GM21619 (cell line): ENCODE data around the gene BARX1.
"Not testable (repeated sequence)": the region's sequence is repeated elsewhere in the genome, so short reads cannot be mapped to it uniquely, and the experiment has no call there.

Experiments
- ATAC-seq: cut with Tn5 transposase; IDR thresholded peaks from one replicate; pipeline ENCODE4 v1.9.1; 2021; ENCODE audit not compliant: unreplicated experiment

Gene BARX1

GRCh38 chr9:93952784-93953495, 2.2 kb downstream of the BARX1 start:
- no peak for ATAC-seq

GRCh38 chr9:93952119-93952783, 2.9 kb downstream of the BARX1 start:
- no peak for ATAC-seq

GRCh38 chr9:93951655-93952118, 3.5 kb downstream of the BARX1 start:
- no peak for ATAC-seq

- no peak for ATAC-seq
Observed at GRCh38 chr9:93950619-93951601, 4.2 kb downstream of the BARX1 start.

- no peak for ATAC-seq
Observed at GRCh38 chr9:93949694-93950449, 5.3 kb downstream of the BARX1 start.

GRCh38 chr9:93949073-93949693, 6.0 kb downstream of the BARX1 start:
- ATAC-seq = no peak

- no peak for ATAC-seq
Observed at GRCh38 chr9:93948441-93949072, 6.6 kb downstream of the BARX1 start.

GRCh38 chr9:93947409-93948070, 7.6 kb downstream of the BARX1 start:
- ATAC-seq = no peak

- no peak for ATAC-seq
Observed at GRCh38 chr9:93946338-93946712, 8.8 kb downstream of the BARX1 start.

- ATAC-seq = no peak
Observed at GRCh38 chr9:93945400-93946337, 9.5 kb downstream of the BARX1 start.

GRCh38 chr9:93944011-93944410, 11.1 kb downstream of the BARX1 start:
- ATAC-seq = no peak

GRCh38 chr9:93942161-93942560, 13.0 kb downstream of the BARX1 start:
- no peak for ATAC-seq

GRCh38 chr9:93941493-93941892, 13.7 kb downstream of the BARX1 start:
- ATAC-seq = no peak

GRCh38 chr9:93940951-93941350, 14.2 kb downstream of the BARX1 start:
- ATAC-seq = no peak

GRCh38 chr9:93939589-93939988, 15.6 kb downstream of the BARX1 start:
- ATAC-seq = not testable (repeated sequence)

- no peak for ATAC-seq
Observed at GRCh38 chr9:93937193-93937592, 18.0 kb downstream of the BARX1 start.

GRCh38 chr9:93931905-93932304, 23.2 kb downstream of the BARX1 start:
- ATAC-seq = no peak

GRCh38 chr9:93930070-93930469, 25.1 kb downstream of the BARX1 start:
- no peak for ATAC-seq
